Left ventricle myocardium inferior (tissue), 1 donor: Measurements from ENCODE around the gene MFSD12. TPM values are rescaled to one million over a fixed set of nuclear protein-coding genes. Genes with fewer than 3 reads are reported as not detected.
"Not testable (repeated sequence)": the region's sequence is repeated elsewhere in the genome, so short reads cannot be mapped to it uniquely, and the experiment has no call there.

Experiments
- DNase-seq: peaks from one replicate; pipeline ENCODE4 v3.0.0-alpha.2; 2020
- H3K27ac ChIP-seq: fragments of 200-600 bp; replicated peaks from 2 replicates; pipeline ENCODE4 v1.8.0; 2021
- H3K27me3 ChIP-seq: fragments of 200-600 bp; 2 replicates; pipeline ENCODE4 v1.8.0; 2021; ENCODE audit warnings: low read depth
- H3K36me3 ChIP-seq: fragments of 200-600 bp; 2 replicates; pipeline ENCODE4 v1.8.0; 2021
- H3K4me1 ChIP-seq: fragments of 200-600 bp; 2 replicates; pipeline ENCODE4 v1.8.0; 2021
- H3K4me3 ChIP-seq: fragments of 200-600 bp; 2 replicates; pipeline ENCODE4 v1.8.0; 2021; ENCODE audit warnings: mild to moderate bottlenecking, moderate library complexity
- H3K9me3 ChIP-seq: fragments of 200-600 bp; replicated peaks from 2 replicates; pipeline ENCODE4 v1.8.0; 2021
- CTCF ChIP-seq: fragments of 200-600 bp; IDR thresholded peaks from 2 replicates; pipeline ENCODE4 v1.8.0; 2021; ENCODE audit warnings: antibody characterized with exemption, mild to moderate bottlenecking, borderline replicate concordance
- intact Hi-C: fragments of 100-400 bp; cut with micrococcal nuclease; formaldehyde crosslinking; loops from one replicate; pipeline ENCODE4 v1.11.0; 2022
- total RNA-seq: library from RNA; stranded (reverse); fragmentation: NEBNext Ultra II Directional; extraction: Animal tissue kit (Norgen Biotek cat#: 25700); gene quantifications from one replicate; pipeline ENCODE4 v1.2.1, GENCODE V29; 2021
- donor health status: DM: no; HTN: yes; CAD: no; lungs with severe emphysema.

MFSD12 gene
- total RNA-seq, 1 donor from 2014 or later, result 23.5 TPM

GRCh38 chr19:3589439-3589838, 32.1 kb upstream of the MFSD12 start:
- no peaks in the 10 kb centered on the region for H3K36me3 ChIP-seq
- no peaks in the 10 kb centered on the region for H3K9me3 ChIP-seq
- no peak overlapping the region for H3K4me3 ChIP-seq
- H3K4me1 ChIP-seq, result peaks cover 26% of the 10 kb centered on the region
- no peak overlapping the region for H3K27ac ChIP-seq
- peaks cover 25% of the 10 kb centered on the region for H3K27me3 ChIP-seq
- intact Hi-C loops, result no loop called here
- no peak for TF ChIP-seq CTCF
- DNase-seq, result no peak

GRCh38 chr19:3586707-3587346, 29.4 kb upstream of the MFSD12 start:
- Histone ChIP-seq H3K27me3 (peaks cover 37% of the 10 kb centered on the region), H3K4me3 (peak overlapping the region; percentile 61), H3K9me3 (no peaks in the 10 kb centered on the region), H3K4me1 (peaks cover 20% of the 10 kb centered on the region), H3K36me3 (no peaks in the 10 kb centered on the region), H3K27ac (no peak overlapping the region)
- no peak for DNase-seq
- intact Hi-C loops, result no loop called here
- TF ChIP-seq CTCF, result no peak

GRCh38 chr19:3586127-3586626, 28.8 kb upstream of the MFSD12 start:
- Histone ChIP-seq H3K4me1 (peaks cover 19% of the 10 kb centered on the region), H3K4me3 (peak overlapping the region; percentile 61), H3K27ac (peak overlapping the region; percentile 44), H3K36me3 (no peaks in the 10 kb centered on the region), H3K27me3 (peaks cover 37% of the 10 kb centered on the region), H3K9me3 (no peaks in the 10 kb centered on the region)
- intact Hi-C loops, result no loop called here
- peak; percentile 65 for TF ChIP-seq CTCF
- DNase-seq, result no peak

- intact Hi-C loops, result no loop called here
- H3K27ac ChIP-seq, result peak within 1 kb of the TSS; percentile 44
Observed at GRCh38 chr19:3585301-3586126, 28.1 kb upstream of the MFSD12 start, which contains the start of gene GIPC3. Gene GIPC3, plus strand, starts transcription at chr19:3585478. Its CDS starts 120 bp downstream, at chr19:3585598.

GRCh38 chr19:3584036-3584802, 26.8 kb upstream of the MFSD12 start:
- intact Hi-C loops, DNase-seq, H3K36me3 ChIP-seq, H3K9me3 ChIP-seq, H3K27ac ChIP-seq, H3K4me3 ChIP-seq: not testable (repeated sequence)
- Histone ChIP-seq H3K27me3 (peaks cover 37% of the 10 kb centered on the region), H3K4me1 (peaks cover 19% of the 10 kb centered on the region)

More at GRCh38 chr19:3585301-3586126, 28.1 kb upstream of the MFSD12 start, which contains the start of gene GIPC3:
- peaks cover 19% of the 10 kb centered on the region for H3K4me1 ChIP-seq
- H3K4me3 ChIP-seq, result peak within 1 kb of the TSS; percentile 61
- no peak for DNase-seq
- TF ChIP-seq CTCF, result no peak
- H3K9me3 ChIP-seq, result no peaks in the 10 kb centered on the region
- H3K36me3 ChIP-seq, result no peaks in the 10 kb centered on the region
- H3K27me3 ChIP-seq, result peaks cover 37% of the 10 kb centered on the region

- Histone ChIP-seq H3K4me1 (peaks cover 18% of the 10 kb centered on the region), H3K27me3 (peaks cover 36% of the 10 kb centered on the region)
- H3K27ac ChIP-seq, H3K36me3 ChIP-seq, H3K4me3 ChIP-seq, intact Hi-C loops, DNase-seq, H3K9me3 ChIP-seq: not testable (repeated sequence)
Observed at GRCh38 chr19:3581792-3582191, 24.4 kb upstream of the MFSD12 start.
